BE2C (cell line): ENCODE data around the gene MERTK.

Source experiments
- DNase-seq: peaks from one replicate; pipeline ENCODE4 v3.0.0-alpha.2; 2020
- H3K27me3 ChIP-seq: fragments of 250-450 bp; sonication (Bioruptor Pico); 2 replicates; pipeline ENCODE4 v1.5.1; 2020; ENCODE audit warnings: mild to moderate bottlenecking
- H3K36me3 ChIP-seq: fragments of 250-450 bp; sonication (Bioruptor Pico); 2 replicates; pipeline ENCODE4 v1.5.1; 2020; ENCODE audit warnings: mild to moderate bottlenecking
- H3K4me1 ChIP-seq: fragments of 250-450 bp; sonication (Bioruptor Pico); 2 replicates; pipeline ENCODE4 v1.5.1; 2020
- H3K4me3 ChIP-seq: 2 replicates; pipeline ENCODE4 v1.5.1; 2011; ENCODE audit warnings: low read depth, low read length
- H3K9me3 ChIP-seq: fragments of 250-450 bp; sonication (Bioruptor Pico); 2 replicates; pipeline ENCODE4 v1.5.1; 2020
- CTCF ChIP-seq: IDR thresholded peaks from 2 replicates; pipeline ENCODE4 v1.5.1; 2012; ENCODE audit warnings: mild to moderate bottlenecking, low read depth, low read length

Gene MERTK

DNA sequence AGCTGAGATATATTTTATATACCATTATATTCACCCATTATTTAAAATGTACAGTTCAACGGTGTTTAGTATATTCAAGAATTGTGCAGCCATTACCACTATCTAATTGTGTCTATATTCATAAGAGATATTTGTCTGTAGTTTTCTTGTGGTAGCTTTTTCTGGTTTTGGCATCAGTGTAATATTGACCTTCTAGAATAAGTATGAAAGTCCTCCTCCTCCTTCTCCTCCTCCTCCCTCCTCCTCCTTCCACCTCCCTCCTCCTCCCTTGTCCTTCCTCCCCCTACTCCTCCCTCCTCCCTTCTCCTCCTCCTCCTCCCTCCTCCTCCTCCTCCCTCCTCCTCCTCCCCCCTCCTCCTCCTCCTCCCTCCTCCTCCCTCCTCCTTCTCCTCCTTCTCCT lies 72.0 kb downstream of the MERTK start:
- no peak for TF ChIP-seq CTCF
- no peaks in the 10 kb centered on the region for H3K27me3 ChIP-seq
- no peak overlapping the region for H3K4me3 ChIP-seq
- no peaks in the 10 kb centered on the region for H3K9me3 ChIP-seq
- H3K4me1 ChIP-seq = no peaks in the 10 kb centered on the region
- H3K36me3 ChIP-seq = no peaks in the 10 kb centered on the region
- DNase-seq = no peak

DNA sequence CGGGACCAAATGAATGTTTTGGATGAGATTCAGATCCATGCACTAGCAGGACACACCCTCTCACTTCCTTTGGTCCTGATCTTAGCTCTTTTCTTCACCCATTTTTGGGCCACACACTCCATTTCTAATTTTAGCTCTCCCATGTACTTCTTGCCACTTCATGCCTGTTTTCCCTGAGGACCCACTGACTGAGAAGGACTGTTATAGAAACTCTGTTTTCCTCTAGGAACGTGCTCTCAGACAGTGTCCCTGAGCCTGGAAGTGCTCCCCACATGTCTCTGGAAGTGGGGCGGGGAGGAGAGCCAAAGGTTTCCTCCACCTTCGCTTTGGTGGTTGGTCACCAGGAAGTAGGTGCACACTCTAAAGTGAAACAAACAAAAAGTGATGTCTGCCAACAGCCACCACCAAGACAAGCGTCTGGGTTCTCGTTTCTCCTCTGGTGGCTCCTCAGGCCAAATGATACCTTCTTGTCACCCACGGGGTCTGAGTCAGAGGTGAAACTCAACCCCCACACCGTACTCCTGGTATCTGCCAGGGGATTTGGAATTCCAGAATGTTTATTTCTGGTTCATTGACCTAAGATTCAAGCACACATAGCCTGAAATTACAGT lies 74.7 kb downstream of the MERTK start:
- TF ChIP-seq CTCF = no peak
- no peak for DNase-seq
- Histone ChIP-seq H3K9me3 (no peaks in the 10 kb centered on the region), H3K4me1 (no peaks in the 10 kb centered on the region), H3K4me3 (no peak overlapping the region), H3K36me3 (no peaks in the 10 kb centered on the region), H3K27me3 (no peaks in the 10 kb centered on the region)

DNA sequence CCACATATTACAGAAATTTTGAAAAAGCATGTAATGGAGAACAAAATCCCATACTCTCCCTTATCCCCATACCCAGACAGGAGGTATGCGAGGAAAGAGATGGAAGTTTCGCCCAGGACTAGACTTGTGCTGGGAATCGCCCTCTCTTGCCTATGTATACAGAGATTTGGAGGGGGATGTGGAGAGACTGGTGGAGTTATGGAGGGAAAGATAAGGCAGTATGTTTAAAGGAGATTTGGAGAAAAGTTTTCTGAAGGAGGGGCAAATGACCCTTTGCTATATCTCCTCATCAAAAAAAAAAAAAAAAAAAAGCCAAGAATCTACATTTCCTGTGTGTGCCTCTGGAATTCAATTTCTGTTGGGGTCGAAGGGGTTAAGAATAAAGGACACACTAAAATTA lies 75.3 kb downstream of the MERTK start:
- no peak for TF ChIP-seq CTCF
- no peaks in the 10 kb centered on the region for H3K27me3 ChIP-seq
- no peaks in the 10 kb centered on the region for H3K36me3 ChIP-seq
- H3K9me3 ChIP-seq = no peaks in the 10 kb centered on the region
- no peak for DNase-seq
- H3K4me3 ChIP-seq = no peak overlapping the region
- no peaks in the 10 kb centered on the region for H3K4me1 ChIP-seq

DNA sequence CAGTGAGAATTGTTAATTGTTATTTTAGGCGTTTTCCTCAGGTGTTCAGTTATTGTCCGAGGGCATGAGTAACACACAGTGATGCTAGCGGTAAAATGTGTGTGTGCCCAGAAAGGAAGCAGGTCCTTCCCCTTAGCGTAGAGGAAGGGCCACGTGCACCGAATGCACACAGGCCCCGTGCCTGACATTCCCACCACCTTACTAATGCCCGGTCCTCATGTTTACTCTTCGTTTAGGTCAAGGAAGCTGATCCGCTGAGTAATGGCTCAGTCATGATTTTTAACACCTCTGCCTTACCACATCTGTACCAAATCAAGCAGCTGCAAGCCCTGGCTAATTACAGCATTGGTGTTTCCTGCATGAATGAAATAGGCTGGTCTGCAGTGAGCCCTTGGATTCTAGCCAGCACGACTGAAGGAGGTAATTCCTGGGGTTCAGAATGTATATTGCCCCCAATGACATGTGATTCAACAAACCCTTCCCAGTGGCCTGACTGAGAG lies 76.7 kb downstream of the MERTK start:
- TF ChIP-seq CTCF = no peak
- H3K36me3 ChIP-seq = no peaks in the 10 kb centered on the region
- no peaks in the 10 kb centered on the region for H3K4me1 ChIP-seq
- H3K27me3 ChIP-seq = no peaks in the 10 kb centered on the region
- no peaks in the 10 kb centered on the region for H3K9me3 ChIP-seq
- no peak overlapping the region for H3K4me3 ChIP-seq
- DNase-seq = no peak

DNA sequence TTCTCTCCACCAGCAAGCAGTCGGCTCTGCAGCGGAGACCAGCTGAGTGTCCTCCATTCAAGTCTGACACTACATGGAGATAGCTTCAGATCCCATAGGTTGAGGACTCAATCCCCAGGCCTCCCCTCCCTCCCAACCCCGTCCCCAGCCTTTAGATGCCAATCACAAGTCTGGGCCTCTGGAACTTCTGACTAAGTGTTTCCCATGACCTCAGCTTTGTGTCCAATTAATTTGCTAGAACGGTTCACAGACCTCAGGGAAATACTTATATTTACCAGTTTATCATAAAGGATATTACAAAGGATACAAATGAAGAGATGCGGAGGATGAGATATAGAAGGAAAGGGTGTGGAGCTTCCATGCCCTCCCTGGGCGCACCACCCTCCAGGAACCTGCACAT lies 77.4 kb downstream of the MERTK start:
- no peak overlapping the region for H3K4me3 ChIP-seq
- H3K4me1 ChIP-seq = no peaks in the 10 kb centered on the region
- H3K36me3 ChIP-seq = no peaks in the 10 kb centered on the region
- H3K9me3 ChIP-seq = no peaks in the 10 kb centered on the region
- no peak for TF ChIP-seq CTCF
- DNase-seq = no peak
- no peaks in the 10 kb centered on the region for H3K27me3 ChIP-seq

GRCh38 chr2:111977240-111977639 lies 78.8 kb downstream of the MERTK start:
- no peak for TF ChIP-seq CTCF
- Histone ChIP-seq H3K27me3 (no peaks in the 10 kb centered on the region), H3K9me3 (no peaks in the 10 kb centered on the region), H3K4me1 (no peaks in the 10 kb centered on the region), H3K4me3 (no peak overlapping the region), H3K36me3 (no peaks in the 10 kb centered on the region)
- DNase-seq = no peak
